ENCODE results near the gene TRPM4.
A peak's percentile ranks its signal among the peaks of the same experiment; 100 is the strongest.

Gene TRPM4

DNA sequence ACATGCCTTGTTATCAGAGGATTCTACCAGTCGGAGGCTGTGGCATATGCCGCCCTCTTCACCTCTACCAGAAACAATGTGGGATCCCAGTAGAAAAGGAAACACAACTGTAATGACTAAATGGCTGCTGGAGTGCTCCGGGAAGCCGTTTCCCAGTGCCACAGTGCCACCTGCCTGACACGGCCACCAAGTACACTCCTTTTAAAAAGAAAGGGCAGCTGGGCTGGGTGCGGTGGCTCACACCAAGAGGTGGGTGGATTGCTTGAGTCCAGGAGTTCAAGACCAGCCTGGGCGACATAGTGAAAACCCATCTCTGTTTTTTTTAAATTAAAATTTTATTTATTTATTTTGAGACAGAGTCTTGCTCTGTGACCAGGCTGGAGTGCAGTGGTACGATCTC, 67.3 kb downstream of the TRPM4 start:
- H3K36me3 ChIP-seq (ENCODE audit: low read length), result no peaks in the 10 kb centered on the region
- H4K20me1 ChIP-seq (ENCODE audit: low read depth, low read length), result no peaks in the 10 kb centered on the region
- no peaks in the 10 kb centered on the region for H3K9me2 ChIP-seq (replicated peaks; ENCODE audit: insufficient read depth, low read length)
- no peak overlapping the region for H2AFZ ChIP-seq (ENCODE audit: low read depth, low read length, severe bottlenecking)
- H3F3A ChIP-seq (ENCODE audit: insufficient read depth), result no peaks in the 10 kb centered on the region
- H3K9me3 ChIP-seq (ENCODE audit: insufficient read depth, low read length), result no peaks in the 10 kb centered on the region
- no peak for TF ChIP-seq EZH2phosphoT487 (conservative IDR thresholded peaks at IDR 0.05; ENCODE audit: low read length)
- peak; percentile 27 for TF ChIP-seq CTCF (IDR thresholded peaks at IDR 0.05; ENCODE audit: insufficient read depth, low read length, poor library complexity, severe bottlenecking)
- no peak overlapping the region for H3K27ac ChIP-seq (ENCODE audit: low read depth, low read length)
- no peaks in the 10 kb centered on the region for H3K27me3 ChIP-seq (ENCODE audit: low read length)
- no peak overlapping the region for H3K4me2 ChIP-seq (ENCODE audit: low read depth, low read length, poor library complexity, severe bottlenecking)
- no peak overlapping the region for H3K9ac ChIP-seq (ENCODE audit: low read length)
- H3K79me2 ChIP-seq (ENCODE audit: insufficient read depth, low read length), result no peaks in the 10 kb centered on the region
- no peak overlapping the region for H3K4me3 ChIP-seq (ENCODE audit: insufficient read depth, low read length, poor library complexity, severe bottlenecking)

DNA sequence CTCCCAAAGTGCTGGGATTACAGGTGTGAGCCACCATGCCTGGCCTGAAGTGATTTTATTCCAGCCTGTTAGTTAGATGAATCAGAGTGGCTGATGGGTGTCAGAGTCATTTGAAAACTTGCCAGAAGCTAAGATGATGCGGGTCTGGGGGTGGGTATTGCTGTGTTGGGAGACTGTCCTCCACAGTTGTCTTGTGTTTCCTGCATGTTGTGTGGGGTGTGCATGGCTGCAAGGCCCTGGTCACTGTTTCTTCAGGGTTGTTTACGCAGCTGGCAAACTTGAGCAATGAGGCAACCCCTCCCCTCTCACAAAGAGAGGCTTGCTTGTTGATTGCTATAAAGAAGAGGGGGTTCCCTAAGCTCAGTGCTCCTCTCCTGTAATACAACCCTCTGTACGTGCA, 71.8 kb downstream of the TRPM4 start:
- Histone ChIP-seq H3F3A (ENCODE audit: insufficient read depth) (no peaks in the 10 kb centered on the region), H3K9me2 (replicated peaks; ENCODE audit: insufficient read depth, low read length) (no peaks in the 10 kb centered on the region), H2AFZ (ENCODE audit: low read depth, low read length, severe bottlenecking) (no peak overlapping the region), H3K36me3 (ENCODE audit: low read length) (no peaks in the 10 kb centered on the region), H3K79me2 (ENCODE audit: insufficient read depth, low read length) (no peaks in the 10 kb centered on the region), H3K4me3 (ENCODE audit: insufficient read depth, low read length, poor library complexity, severe bottlenecking) (no peak overlapping the region), H3K9ac (ENCODE audit: low read length) (no peak overlapping the region), H3K27ac (ENCODE audit: low read depth, low read length) (no peak overlapping the region), H3K27me3 (ENCODE audit: low read length) (no peaks in the 10 kb centered on the region), H3K4me2 (ENCODE audit: low read depth, low read length, poor library complexity, severe bottlenecking) (no peak overlapping the region), H3K9me3 (ENCODE audit: insufficient read depth, low read length) (no peaks in the 10 kb centered on the region), H4K20me1 (ENCODE audit: low read depth, low read length) (no peaks in the 10 kb centered on the region)
- no peak for TF ChIP-seq CTCF (IDR thresholded peaks at IDR 0.05; ENCODE audit: insufficient read depth, low read length, poor library complexity, severe bottlenecking)
- TF ChIP-seq EZH2phosphoT487 (conservative IDR thresholded peaks at IDR 0.05; ENCODE audit: low read length), result no peak

- no peaks in the 10 kb centered on the region for H3K36me3 ChIP-seq (ENCODE audit: low read length)
- H3K4me2 ChIP-seq (ENCODE audit: low read depth, low read length, poor library complexity, severe bottlenecking), result no peak overlapping the region
- no peak overlapping the region for H3K4me3 ChIP-seq (ENCODE audit: insufficient read depth, low read length, poor library complexity, severe bottlenecking)
- no peaks in the 10 kb centered on the region for H3K9me3 ChIP-seq (ENCODE audit: insufficient read depth, low read length)
- no peak for TF ChIP-seq CTCF (IDR thresholded peaks at IDR 0.05; ENCODE audit: insufficient read depth, low read length, poor library complexity, severe bottlenecking)
- TF ChIP-seq EZH2phosphoT487 (conservative IDR thresholded peaks at IDR 0.05; ENCODE audit: low read length), result no peak
- no peaks in the 10 kb centered on the region for H3F3A ChIP-seq (ENCODE audit: insufficient read depth)
- H3K27ac ChIP-seq (ENCODE audit: low read depth, low read length), result no peak overlapping the region
- no peak overlapping the region for H3K9ac ChIP-seq (ENCODE audit: low read length)
- H3K27me3 ChIP-seq (ENCODE audit: low read length), result no peaks in the 10 kb centered on the region
- no peak overlapping the region for H2AFZ ChIP-seq (ENCODE audit: low read depth, low read length, severe bottlenecking)
- H3K9me2 ChIP-seq (replicated peaks; ENCODE audit: insufficient read depth, low read length), result no peaks in the 10 kb centered on the region
- H4K20me1 ChIP-seq (ENCODE audit: low read depth, low read length), result no peaks in the 10 kb centered on the region
- no peaks in the 10 kb centered on the region for H3K79me2 ChIP-seq (ENCODE audit: insufficient read depth, low read length)
Observed at GRCh38 chr19:49231389-49231788, 73.8 kb downstream of the TRPM4 start.

- no peaks in the 10 kb centered on the region for H4K20me1 ChIP-seq (ENCODE audit: low read depth, low read length)
- H3K9me2 ChIP-seq (replicated peaks; ENCODE audit: insufficient read depth, low read length), result no peaks in the 10 kb centered on the region
- H3K9ac ChIP-seq (ENCODE audit: low read length), result no peak overlapping the region
- H3K4me3 ChIP-seq (ENCODE audit: insufficient read depth, low read length, poor library complexity, severe bottlenecking), result no peak overlapping the region
- TF ChIP-seq CTCF (IDR thresholded peaks at IDR 0.05; ENCODE audit: insufficient read depth, low read length, poor library complexity, severe bottlenecking), result no peak
- no peak for TF ChIP-seq EZH2phosphoT487 (conservative IDR thresholded peaks at IDR 0.05; ENCODE audit: low read length)
- no peaks in the 10 kb centered on the region for H3K9me3 ChIP-seq (ENCODE audit: insufficient read depth, low read length)
- no peaks in the 10 kb centered on the region for H3K79me2 ChIP-seq (ENCODE audit: insufficient read depth, low read length)
- no peak overlapping the region for H3K4me2 ChIP-seq (ENCODE audit: low read depth, low read length, poor library complexity, severe bottlenecking)
- H3K27ac ChIP-seq (ENCODE audit: low read depth, low read length), result no peak overlapping the region
- no peaks in the 10 kb centered on the region for H3K36me3 ChIP-seq (ENCODE audit: low read length)
- H3F3A ChIP-seq (ENCODE audit: insufficient read depth), result no peaks in the 10 kb centered on the region
- no peak overlapping the region for H2AFZ ChIP-seq (ENCODE audit: low read depth, low read length, severe bottlenecking)
- no peaks in the 10 kb centered on the region for H3K27me3 ChIP-seq (ENCODE audit: low read length)
Observed at GRCh38 chr19:49231804-49232203, 74.2 kb downstream of the TRPM4 start.

Measured in SU-DHL-6 (cell line).